HepG2 (cell line): Measurements from ENCODE around the gene CD46. TPM values are rescaled to one million over a fixed set of nuclear protein-coding genes. Genes with fewer than 3 reads are reported as not detected.

ENCODE experiments used
- ATAC-seq: fragments of 200-7000 bp; cut with Tn5 transposase; 3 replicates; pipeline ENCODE4 v1.9.1; 2020; ENCODE audit warnings: mild to moderate bottlenecking, moderate library complexity
- BruUV-seq: library from RNA; stranded (reverse); fragments of 400-500 nt; replicated peaks from 2 replicates; lab custom pipeline; 2021; lab: Mats Ljungman, UMichigan
- CTCF ChIA-PET: fragments of 300-600 bp; formaldehyde crosslinking; extraction: SDS; loops from one replicate; lab custom pipeline; 2021; ENCODE audit warnings: low total read pairs, inconsistent platforms, low intra/inter-chr PET ratio; lab: Yijun Ruan, JAX
- POLR2A ChIA-PET: fragments of 350-600 bp; sonication (Branson Sonifier 250); formaldehyde crosslinking; loops from one replicate; lab custom pipeline; 2020; ENCODE audit warnings: antibody characterized with exemption, inconsistent platforms; lab: Yijun Ruan, JAX
- DNase-seq: peaks from one replicate; pipeline ENCODE4 v3.0.0-alpha.2; 2015; ENCODE audit warnings: low spot score
- FAIRE-seq: peaks from 3 replicates; lab custom pipeline; 2011; peaks lifted over from hg19 to GRCh38; lab: Jason Lieb, UNC
- H2AFZ ChIP-seq: one replicate; pipeline ENCODE4 v1.6.1; 2011; ENCODE audit warnings: low read length, inconsistent platforms
- H3K27ac ChIP-seq: fragments of 300-600 bp; 3 replicates; pipeline ENCODE4 v1.8.0; 2011; ENCODE audit warnings: mixed run types, mild to moderate bottlenecking, mixed read lengths, low read length, inconsistent platforms; ENCODE audit not compliant: insufficient read depth; ENCODE audit errors: extremely low read length
- H3K27me3 ChIP-seq, 2 experiments: fragments of 200-600 bp in 1 of 2; 2 replicates in 1 of 2; 3 replicates in 1 of 2; pipeline versions ENCODE4 v1.6.0 to v1.8.0; 2011; ENCODE audit warnings: low read length in 2 of 2, mild to moderate bottlenecking in 2 of 2, moderate library complexity in 2 of 2, inconsistent platforms in 1 of 2; ENCODE audit not compliant: insufficient read depth in 2 of 2, control insufficient read depth in 1 of 2
- H3K36me3 ChIP-seq, 2 experiments: fragments of 200-600 bp in 1 of 2; replicated peaks in 1 of 2; 2 replicates in 1 of 2; 3 replicates in 1 of 2; pipeline versions ENCODE4 v1.5.1 to v1.8.0; 2011; ENCODE audit warnings: low read length in 2 of 2, inconsistent platforms in 1 of 2; ENCODE audit not compliant: insufficient read depth in 2 of 2, control insufficient read depth in 1 of 2
- H3K4me1 ChIP-seq: 2 replicates; pipeline ENCODE4 v1.5.1; 2012; ENCODE audit warnings: low read length, inconsistent platforms; ENCODE audit not compliant: insufficient read depth
- H3K4me2 ChIP-seq: 2 replicates; pipeline ENCODE4 v1.6.0; 2011; ENCODE audit warnings: low read depth, low read length, inconsistent platforms
- H3K4me3 ChIP-seq, 3 experiments: fragments of 200-600 bp in 1 of 3; sonication (generic), shearing (Covaris generic) in 1 of 3; replicated peaks in 1 of 3; 2 replicates each; pipeline ENCODE4 v1.5.1; 2011 to 2016; ENCODE audit warnings: low read length in 3 of 3, inconsistent platforms in 2 of 3, low read depth in 2 of 3, mild to moderate bottlenecking in 2 of 3, control low read depth in 1 of 3, mixed read lengths in 1 of 3; ENCODE audit not compliant: insufficient read depth in 1 of 3
- H3K79me2 ChIP-seq: one replicate; pipeline ENCODE4 v1.6.1; 2011; ENCODE audit warnings: low read length, inconsistent platforms; ENCODE audit not compliant: insufficient read depth
- H3K9ac ChIP-seq: 2 replicates; pipeline ENCODE4 v1.6.0; 2011; ENCODE audit warnings: mild to moderate bottlenecking, low read depth, low read length, inconsistent platforms; ENCODE audit not compliant: insufficient read depth
- H3K9me3 ChIP-seq: 2 replicates; pipeline ENCODE4 v1.5.1; 2012; ENCODE audit warnings: mild to moderate bottlenecking, low read length
- H4K20me1 ChIP-seq: 2 replicates; pipeline ENCODE4 v1.6.0; 2011; ENCODE audit warnings: inconsistent platforms, mild to moderate bottlenecking, low read length, moderate library complexity; ENCODE audit not compliant: insufficient read depth
- CBX5 ChIP-seq: sonication (generic); formaldehyde crosslinking; IDR thresholded peaks from 2 replicates; pipeline ENCODE4 v1.4.0; 2020; ENCODE audit warnings: missing genetic modification reagents, borderline replicate concordance
- CHD4 ChIP-seq: fragments of 200-600 bp; sonication (generic); IDR thresholded peaks from 2 replicates; pipeline ENCODE4 v1.7.0; 2017; ENCODE audit warnings: mild to moderate bottlenecking, low read length, borderline replicate concordance
- GLMP ChIP-seq: sonication (generic); formaldehyde crosslinking; IDR thresholded peaks from 2 replicates; pipeline ENCODE4 v1.9.0; 2021; ENCODE audit warnings: missing genetic modification reagents, mild to moderate bottlenecking, borderline replicate concordance
- HINFP ChIP-seq: sonication (generic); formaldehyde crosslinking; IDR thresholded peaks from 2 replicates; pipeline ENCODE4 v1.4.0; 2020; ENCODE audit warnings: low read depth, mild to moderate bottlenecking, missing genetic modification reagents
- HMGA1 ChIP-seq: sonication (generic); formaldehyde crosslinking; conservative IDR thresholded peaks from 2 replicates; pipeline ENCODE4 v1.4.0; 2020; ENCODE audit warnings: missing genetic modification reagents
- NCOR1 ChIP-seq: fragments of 200-600 bp; sonication (generic); IDR thresholded peaks from 2 replicates; pipeline ENCODE4 v1.7.0; 2017; ENCODE audit warnings: antibody characterized with exemption, low read length, borderline replicate concordance
- NFE2 ChIP-seq: sonication (generic); formaldehyde crosslinking; IDR thresholded peaks from 2 replicates; pipeline ENCODE4 v1.4.0; 2020; ENCODE audit warnings: missing genetic modification reagents
- ZNF280D ChIP-seq: sonication (generic); formaldehyde crosslinking; IDR thresholded peaks from 2 replicates; pipeline ENCODE4 v1.5.1; 2020; ENCODE audit warnings: mild to moderate bottlenecking, missing genetic modification reagents
- ZNF292 ChIP-seq: sonication (generic); formaldehyde crosslinking; IDR thresholded peaks from 2 replicates; pipeline ENCODE4 v1.8.1; 2022; ENCODE audit warnings: mild to moderate bottlenecking, low read depth, missing genetic modification reagents, borderline replicate concordance
- ZNF550 ChIP-seq: sonication (generic); formaldehyde crosslinking; IDR thresholded peaks from 2 replicates; pipeline ENCODE4 v1.4.0; 2020; ENCODE audit warnings: mild to moderate bottlenecking, missing genetic modification reagents, borderline replicate concordance
- WGBS: methylation state at CpG from one replicate; pipeline ENCODE4 v1.1.6; 2017; ENCODE audit warnings: low lambda C conversion rate; 5-methylcytosine and 5-hydroxymethylcytosine counted together
- in situ Hi-C: cut with HindIII; loops from 2 replicates; pipeline ENCODE4 v1.10.0; 2017; ENCODE audit warnings: low pct_unique_long_range_greater_than_20kb; ENCODE audit not compliant: extremely low pct_ligation_motif_present
- intact Hi-C: fragments of 100-400 bp; cut with micrococcal nuclease; formaldehyde crosslinking; loops from one replicate; pipeline ENCODE4 v1.10.0; 2022; ENCODE audit not compliant: unreplicated experiment
- polyA plus RNA-seq, 8 experiments: library from polyadenylated mRNA; depleted of rRNA in 3 of 8; stranded (reverse) in 7 of 8; unstranded in 1 of 8; fragments of >200 nt; fragmentation: Illumina TruSeq in 4 of 8; extraction: Trizol in 4 of 8; gene quantifications; 2 replicates each; pipeline versions ENCODE4 v1.2.1 to v1.2.3, GENCODE V29; 2011 to 2016; ENCODE audit warnings: low read depth in 4 of 8, missing spikeins in 1 of 8, mixed read lengths in 1 of 8; ENCODE audit not compliant: insufficient read depth in 1 of 8
- total RNA-seq, 5 experiments: library from RNA; depleted of rRNA; stranded (reverse); fragments of >200 nt; fragmentation: Illumina TruSeq; extraction: Trizol; gene quantifications; 2 replicates each; pipeline ENCODE4 v1.2.3, GENCODE V29; 2016; ENCODE audit warnings: low read depth in 1 of 5

The CD46 gene
- total and polyA plus RNA-seq, 2 of the 13 experiments (the other 11 are each of a cell fraction or from before 2014, with no cell fraction given): 130 to 277 TPM

GRCh38 chr1:207813512-207813881 is 61.6 kb downstream of the CD46 start:
- Histone ChIP-seq H3K36me3 (peaks cover 21 to 69% of the 10 kb centered on the region in 2 experiments), H3K9me3 (no peaks in the 10 kb centered on the region), H3K27me3 (no peaks in the 10 kb centered on the region), H3K4me3 (no peak overlapping the region), H3K79me2 (no peaks in the 10 kb centered on the region), H4K20me1 (0 out of 2 replicates have a peak, but pooled peaks cover 2% of the 10 kb centered on the region), H3K4me1 (peaks cover 5% of the 10 kb centered on the region), H3K9ac (no peak overlapping the region), H2AFZ (no peak overlapping the region), H3K4me2 (no peak overlapping the region), H3K27ac (no peak overlapping the region)
- ATAC-seq (no peak), FAIRE-seq (no peak), DNase-seq (no peak)
- intact Hi-C loops: loop anchor here (5.0 kb wide), 1 partner anchor 149 kb away; no protein-coding TSS in a partner anchor
- no TSS peak for BruUV-seq
- ChIA-PET CTCF (no interaction called here), POLR2A (no interaction called here)
- in situ Hi-C loops: no loop called here
- WGBS: 100% methylated on average over 2 of the region's 3 CpGs
- TF ChIP-seq HMGA1 (no peak), ZNF550 (CRISPR knock-in tag) (no peak), GLMP (CRISPR knock-in tag) (no peak), HINFP (CRISPR knock-in tag) (no peak), ZNF292 (CRISPR knock-in tag) (no peak), CHD4 (no peak), ZNF280D (CRISPR knock-in tag) (no peak), NCOR1 (no peak), NFE2 (CRISPR knock-in tag) (no peak), CBX5 (CRISPR knock-in tag) (no peak)
